NCI-H2196 (cell line): ENCODE results near the gene HAND2.

Experiments used
- DNase-seq: peaks from one replicate; lab custom pipeline; 2025; ENCODE audit not compliant: unreplicated experiment; lab: John Stamatoyannopoulos, UW

The HAND2 gene

GRCh38 chr4:173503330-173504180 lies 26.5 kb downstream of the HAND2 start:
- no peak for DNase-seq

GRCh38 chr4:173502282-173502681 lies 27.7 kb downstream of the HAND2 start:
- DNase-seq, result no peak

GRCh38 chr4:173501592-173502150 lies 28.4 kb downstream of the HAND2 start:
- no peak for DNase-seq

- DNase-seq, result no peak
These were observed 29.0 kb downstream of the HAND2 start for GRCh38 chr4:173500841-173501591.

- DNase-seq, result no peak
These were observed 30.1 kb downstream of the HAND2 start for GRCh38 chr4:173499658-173500535.

GRCh38 chr4:173498771-173499170 lies 31.3 kb downstream of the HAND2 start:
- DNase-seq, result no peak

- no peak for DNase-seq
These were observed 32.0 kb downstream of the HAND2 start for GRCh38 chr4:173498023-173498422.

- peak; percentile 43 for DNase-seq
These were observed 35.7 kb downstream of the HAND2 start for GRCh38 chr4:173494013-173494970.

GRCh38 chr4:173493041-173493440 lies 37.0 kb downstream of the HAND2 start:
- DNase-seq, result no peak

- no peak for DNase-seq
These were observed 37.7 kb downstream of the HAND2 start for GRCh38 chr4:173492315-173492714.

- no peak for DNase-seq
These were observed 39.1 kb downstream of the HAND2 start for GRCh38 chr4:173490817-173491528.

GRCh38 chr4:173490256-173490655 lies 39.8 kb downstream of the HAND2 start:
- no peak for DNase-seq

- DNase-seq, result peak; percentile 3
These were observed 40.5 kb downstream of the HAND2 start for GRCh38 chr4:173489514-173489913.

- no peak for DNase-seq
These were observed 41.4 kb downstream of the HAND2 start for GRCh38 chr4:173488656-173489055.

GRCh38 chr4:173488074-173488473 lies 42.0 kb downstream of the HAND2 start:
- DNase-seq, result no peak

GRCh38 chr4:173486714-173487392 lies 43.2 kb downstream of the HAND2 start:
- DNase-seq, result no peak

GRCh38 chr4:173485164-173485563 lies 44.9 kb downstream of the HAND2 start:
- no peak for DNase-seq

- DNase-seq, result no peak
These were observed 47.6 kb downstream of the HAND2 start for GRCh38 chr4:173482330-173482931.
